NCI-H1092 treated with DMSO at 0.1 percent for 48 hours (cell line): Measurements from ENCODE around the gene ZNF540.
"Not testable (repeated sequence)": the region's sequence is repeated elsewhere in the genome, so short reads cannot be mapped to it uniquely, and the experiment has no call there.

ENCODE experiments used
- DNase-seq: peaks from one replicate; lab custom pipeline; 2025; lab: John Stamatoyannopoulos, UW

The ZNF540 gene

DNA sequence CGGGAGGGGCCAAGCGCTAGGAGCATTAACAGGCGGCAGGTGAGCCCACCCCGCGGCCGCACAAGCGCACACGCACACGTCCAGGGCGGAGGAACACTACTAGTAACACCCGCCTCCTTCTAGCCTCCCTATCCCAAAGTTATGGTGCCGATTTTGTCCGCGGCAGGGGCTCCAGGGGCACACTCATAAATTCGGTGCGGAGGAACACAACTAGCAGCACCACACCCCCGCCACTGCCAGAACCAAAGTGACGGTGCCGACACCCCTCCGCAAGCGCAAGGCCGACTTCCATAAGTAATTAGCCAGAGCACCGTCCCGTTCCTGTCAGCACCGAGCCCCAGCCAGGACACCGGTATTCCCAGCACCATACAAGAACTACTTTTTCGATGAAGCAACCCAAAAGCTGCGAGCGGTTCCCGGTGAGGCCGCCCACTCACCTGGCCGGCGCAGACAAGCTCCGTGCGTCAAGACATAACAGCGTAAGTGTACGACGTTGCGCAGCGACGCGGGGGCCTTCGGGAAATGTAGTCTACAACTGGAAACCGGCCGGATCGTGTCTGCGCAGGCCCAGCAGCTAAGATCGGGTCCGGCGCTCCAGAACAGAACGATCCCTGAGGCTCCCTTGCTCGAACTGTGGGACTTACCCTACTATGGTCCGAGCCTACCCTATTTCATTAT, at the start of gene ZNF540, which contains the start of gene ZNF571:
Gene ZNF540, plus strand, starts transcription at position 573 of the 678 bp plus-strand sequence. CDS start 3,572 bp downstream, outside the sequence.
Gene ZNF571, minus strand, starts transcription at position 489 of the 678 bp plus-strand sequence. CDS start 8,116 bp downstream, outside the sequence.
- DNase-seq: peak; percentile 82

- DNase-seq: no peak
These were observed 43.3 kb upstream of the ZNF540 start for GRCh38 chr19:37551129-37551993.

GRCh38 chr19:37563518-37563917, 31.2 kb upstream of the ZNF540 start:
- no peak for DNase-seq

GRCh38 chr19:37564624-37565369, 29.9 kb upstream of the ZNF540 start:
- no peak for DNase-seq

DNA sequence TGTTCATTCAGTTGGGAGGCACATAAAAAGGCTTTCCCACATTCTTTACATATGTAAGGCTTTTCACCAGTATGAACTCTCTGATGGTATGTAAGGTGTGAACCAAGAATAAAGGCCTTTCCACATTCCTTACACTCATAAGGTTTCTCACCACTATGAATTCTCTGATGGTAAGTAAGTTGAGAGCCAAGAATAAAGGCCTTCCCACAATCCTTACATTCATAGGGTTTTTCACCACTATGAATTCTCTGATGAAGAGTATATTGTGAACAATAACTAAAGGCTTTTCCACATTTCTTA, 29.4 kb upstream of the ZNF540 start:
- no peak for DNase-seq

DNA sequence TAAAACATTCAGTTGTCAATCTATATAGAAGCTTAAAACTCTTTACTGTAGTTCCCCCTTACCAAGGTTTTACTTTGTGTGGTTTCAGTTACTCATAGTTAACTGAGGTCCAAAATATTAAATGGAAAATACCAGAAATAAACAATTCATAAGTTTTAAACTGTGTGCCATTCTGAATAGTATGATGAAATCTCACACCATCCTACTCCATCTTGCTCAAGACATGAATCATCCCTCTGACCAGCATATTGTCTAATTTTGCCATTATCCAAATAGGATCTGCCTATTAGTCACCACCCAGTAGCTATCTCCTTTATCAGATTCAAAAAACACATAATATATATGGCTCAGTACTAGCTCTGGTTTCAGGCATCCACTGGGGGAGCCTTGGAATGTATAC, 22.5 kb upstream of the ZNF540 start:
- no peak for DNase-seq

GRCh38 chr19:37583340-37583739, 11.3 kb upstream of the ZNF540 start:
- DNase-seq: no peak

- DNase-seq: no peak
These were observed 726 bp upstream of the ZNF540 start for GRCh38 chr19:37593996-37594303.

GRCh38 chr19:37594982-37595382, 306 bp downstream of the ZNF540 start:
- peak; percentile 72 for DNase-seq

DNA sequence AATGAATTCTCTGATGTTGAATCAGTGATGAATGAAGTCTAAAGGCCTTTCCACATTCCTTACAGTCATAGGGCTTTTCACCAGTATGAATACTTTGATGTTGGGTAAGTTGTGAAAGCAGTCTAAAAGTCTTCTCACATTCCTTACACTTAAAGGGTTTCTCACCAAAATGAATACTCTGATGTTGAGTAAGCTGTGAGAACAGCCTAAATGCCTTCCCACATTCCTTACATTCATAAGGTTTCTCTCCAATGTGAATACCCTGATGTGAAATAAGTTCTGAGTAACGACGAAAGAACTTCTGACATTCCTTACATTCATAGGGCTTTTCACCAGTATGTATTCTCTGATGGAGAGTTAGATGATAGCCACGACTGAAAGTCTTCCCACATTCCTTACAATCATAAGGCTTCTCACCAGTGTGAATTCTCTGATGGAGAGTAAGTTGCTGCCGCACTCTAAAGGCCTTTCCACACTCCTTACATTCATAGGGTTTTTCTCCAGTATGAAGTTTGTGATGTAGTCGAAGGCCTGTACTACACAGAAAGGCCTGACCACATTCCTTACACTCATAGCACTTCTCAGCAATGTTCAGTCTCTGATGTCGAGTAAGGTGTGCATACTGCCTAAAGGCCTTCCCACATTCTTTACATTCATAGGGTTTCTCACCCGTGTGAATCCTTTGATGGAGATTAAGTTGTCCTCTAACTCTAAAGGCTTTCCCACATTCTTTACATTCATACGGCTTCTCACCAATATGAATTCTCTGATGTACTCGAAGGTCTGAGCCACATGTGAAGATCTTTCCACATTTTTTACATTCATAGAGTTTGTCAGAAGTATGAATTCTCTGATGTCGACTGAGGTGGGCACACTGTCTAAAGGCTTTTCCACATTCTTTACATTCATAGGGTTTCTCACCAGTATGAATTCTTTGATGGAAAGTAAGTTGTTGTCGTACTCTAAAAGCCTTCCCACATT, 40.7 kb downstream of the ZNF540 start:
- DNase-seq: no peak

DNA sequence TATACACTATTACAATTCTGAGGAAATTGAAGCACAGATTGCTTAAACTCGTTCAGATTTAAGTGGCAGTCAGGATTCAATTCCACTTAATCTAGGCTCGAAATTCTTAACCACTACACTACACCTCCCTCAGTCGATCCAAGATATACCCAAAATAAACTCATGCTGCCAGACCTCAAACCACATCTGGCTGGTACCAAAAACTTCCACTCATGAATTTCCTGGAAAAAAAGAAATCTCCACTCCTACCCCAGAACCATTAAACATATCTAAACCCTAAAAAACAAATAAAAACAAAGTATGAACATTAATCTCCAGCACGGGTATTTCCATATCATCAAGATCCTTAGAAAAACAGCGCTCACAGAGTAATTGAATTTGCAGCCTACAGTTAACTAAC, 59.4 kb downstream of the ZNF540 start:
- no peak for DNase-seq

DNA sequence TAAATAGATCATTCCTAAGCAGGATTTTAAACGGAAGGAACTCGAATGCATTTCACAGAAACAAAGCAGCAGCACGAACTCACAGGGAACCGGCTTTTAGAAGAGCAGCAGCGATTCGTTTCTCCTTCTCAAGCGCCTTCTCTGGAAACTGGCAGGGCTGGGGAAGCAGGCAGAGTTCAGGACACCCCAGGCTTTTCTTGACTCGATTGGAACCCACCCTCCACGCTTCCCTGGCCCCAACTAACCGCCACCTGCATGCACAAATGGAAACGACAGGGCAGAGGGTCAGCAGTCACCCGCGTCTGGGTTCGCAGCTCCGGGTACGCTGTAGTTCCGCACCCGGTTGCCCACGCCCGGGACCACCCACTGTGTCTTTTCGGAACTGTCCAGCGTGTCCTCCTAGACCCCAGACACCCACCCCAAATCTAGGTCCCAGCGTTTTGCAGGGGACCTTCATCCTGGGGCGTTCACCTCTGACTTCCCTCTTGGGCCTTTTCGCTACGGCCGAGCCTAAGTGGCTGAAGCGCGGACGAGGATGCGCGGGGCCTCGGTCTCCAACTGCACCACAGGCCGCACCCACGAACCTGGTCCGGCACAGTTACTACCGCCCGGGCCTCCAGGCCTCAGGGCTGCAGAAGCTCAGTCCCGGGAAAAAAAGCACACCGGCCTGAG, 60.1 kb downstream of the ZNF540 start:
- DNase-seq: peak; percentile 37

- peak; percentile 84 for DNase-seq
These were observed 60.6 kb downstream of the ZNF540 start, which contains the start of gene ZFP30 for GRCh38 chr19:37655301-37655688. TSS of gene ZFP30 (minus strand) at chr19:37655465. CDS start at chr19:37647822, 7,643 bp downstream.

DNA sequence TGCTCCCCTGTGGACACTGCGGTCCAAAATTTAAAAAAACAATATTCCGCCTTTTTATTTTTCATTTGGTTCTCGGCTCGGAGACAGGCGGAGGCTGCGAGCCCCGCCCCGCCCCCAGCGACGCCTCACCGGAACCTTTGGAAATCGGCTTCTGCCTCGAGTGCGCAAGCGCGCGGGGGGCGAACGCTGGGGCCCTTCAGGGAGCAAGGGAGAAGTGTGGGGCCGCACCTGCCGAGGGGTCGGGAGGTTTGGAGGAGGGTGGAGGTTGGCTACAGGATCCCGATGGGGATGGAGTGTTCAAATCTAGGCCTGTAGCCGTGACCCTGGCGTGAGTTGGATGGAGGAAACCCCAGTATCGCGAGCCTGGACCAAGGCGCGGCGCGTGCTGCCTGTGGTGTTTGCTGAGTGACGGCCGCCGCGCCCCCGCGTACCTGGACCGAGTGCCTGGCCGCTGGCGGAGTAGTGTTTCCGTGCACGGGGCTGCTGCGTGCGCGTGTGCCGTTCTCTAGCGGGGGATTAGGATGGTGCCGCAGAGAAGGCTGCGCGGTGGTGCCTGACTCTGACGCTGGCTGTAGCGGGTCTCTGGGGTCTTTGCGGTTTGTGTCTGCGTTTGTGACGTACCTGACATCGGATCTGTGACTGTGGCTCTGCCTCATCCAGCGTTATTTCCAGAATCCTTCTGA, 61.2 kb downstream of the ZNF540 start:
- DNase-seq: peak; percentile 85

- DNase-seq: not testable (repeated sequence)
These were observed 62.5 kb downstream of the ZNF540 start for GRCh38 chr19:37657157-37657556.
